DMS 273 treated with DMSO at 0.1 percent for 48 hours (cell line): ENCODE measurements around the gene SNX25.
A peak's percentile ranks its signal among the peaks of the same experiment; 100 is the strongest.
"Not testable (repeated sequence)": the region's sequence is repeated elsewhere in the genome, so short reads cannot be mapped to it uniquely, and the experiment has no call there.

Source experiments
- DNase-seq: peaks from one replicate; lab custom pipeline; 2025; lab: John Stamatoyannopoulos, UW

The SNX25 gene

DNA sequence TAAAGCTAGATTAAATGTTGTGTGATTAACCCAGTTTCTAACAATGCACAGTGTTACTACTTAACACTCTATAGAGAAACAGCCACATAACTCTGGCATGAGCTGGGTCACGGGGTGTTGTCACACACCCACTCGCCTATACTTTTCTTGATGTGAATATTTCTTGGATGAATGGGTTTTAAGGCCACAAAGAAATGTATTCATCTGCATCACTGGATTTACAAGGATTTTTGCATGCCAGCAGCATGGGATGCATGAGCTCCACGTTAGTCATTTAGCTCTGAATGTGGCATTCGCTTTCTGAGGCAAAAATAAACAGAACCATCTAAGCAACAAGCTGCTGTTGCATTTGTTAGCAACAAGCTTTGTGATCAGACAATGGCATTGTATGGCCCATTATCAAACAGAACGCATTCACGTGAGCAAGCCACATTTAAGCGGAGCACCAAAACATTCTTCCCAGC is 96.6 kb downstream of the SNX25 start:
- no peak for DNase-seq

DNA sequence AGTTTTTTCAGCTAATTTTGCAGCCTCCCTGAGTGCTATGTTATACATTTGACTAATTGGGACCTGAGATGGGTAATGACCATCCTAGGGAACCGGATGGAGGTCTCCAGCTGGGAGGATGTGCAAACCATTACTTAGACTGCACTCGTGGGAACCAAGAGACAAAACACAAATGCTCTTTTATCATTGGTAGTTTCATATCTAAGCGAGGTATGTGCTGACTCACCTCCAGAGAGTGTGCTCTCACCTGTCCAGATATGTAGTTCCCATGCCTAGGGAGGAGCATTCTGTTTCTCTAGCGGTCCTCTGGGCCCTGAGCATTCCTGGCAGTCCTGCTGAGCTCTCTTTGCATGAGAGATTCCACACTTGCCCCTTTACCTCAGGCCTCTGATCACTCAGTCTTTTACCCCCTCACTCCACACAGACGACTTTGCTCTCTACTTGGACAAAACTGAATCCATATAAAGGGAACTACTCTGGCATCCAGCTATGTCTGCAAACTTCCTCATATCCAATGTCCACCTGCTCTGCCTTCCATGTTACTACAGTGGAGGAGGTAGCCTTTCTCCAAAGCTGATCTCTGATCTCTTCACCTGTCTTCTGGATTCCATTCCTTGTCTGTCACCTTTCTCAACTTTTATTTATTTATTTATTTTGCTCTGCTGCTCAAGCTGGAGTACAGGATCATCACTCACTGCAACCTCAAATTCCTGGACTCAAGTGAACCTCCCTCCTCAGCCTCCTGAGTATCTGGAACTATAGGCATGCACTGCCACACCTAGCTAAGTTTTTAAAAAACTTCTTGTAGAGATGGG is 97.9 kb downstream of the SNX25 start:
- DNase-seq: no peak

DNA sequence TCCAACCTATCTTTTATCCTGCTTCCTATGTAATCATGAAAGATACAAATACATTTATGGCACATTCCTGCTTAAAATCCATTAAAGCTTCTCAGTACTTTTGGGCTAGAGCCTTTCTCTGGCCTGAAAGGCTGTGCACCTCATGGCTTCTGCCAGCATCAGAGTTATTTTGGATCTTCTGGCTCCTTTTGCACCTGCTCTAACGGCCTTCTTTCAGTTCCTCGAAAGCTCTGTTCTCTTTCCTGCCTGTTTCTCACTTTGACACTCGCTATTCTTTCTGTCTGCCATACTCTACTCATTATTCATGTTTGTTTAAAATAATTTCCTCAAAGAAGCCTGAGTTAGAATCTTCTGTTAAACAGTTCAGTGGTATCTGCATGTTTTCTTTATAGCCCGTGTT is 100.4 kb downstream of the SNX25 start:
- no peak for DNase-seq

DNA sequence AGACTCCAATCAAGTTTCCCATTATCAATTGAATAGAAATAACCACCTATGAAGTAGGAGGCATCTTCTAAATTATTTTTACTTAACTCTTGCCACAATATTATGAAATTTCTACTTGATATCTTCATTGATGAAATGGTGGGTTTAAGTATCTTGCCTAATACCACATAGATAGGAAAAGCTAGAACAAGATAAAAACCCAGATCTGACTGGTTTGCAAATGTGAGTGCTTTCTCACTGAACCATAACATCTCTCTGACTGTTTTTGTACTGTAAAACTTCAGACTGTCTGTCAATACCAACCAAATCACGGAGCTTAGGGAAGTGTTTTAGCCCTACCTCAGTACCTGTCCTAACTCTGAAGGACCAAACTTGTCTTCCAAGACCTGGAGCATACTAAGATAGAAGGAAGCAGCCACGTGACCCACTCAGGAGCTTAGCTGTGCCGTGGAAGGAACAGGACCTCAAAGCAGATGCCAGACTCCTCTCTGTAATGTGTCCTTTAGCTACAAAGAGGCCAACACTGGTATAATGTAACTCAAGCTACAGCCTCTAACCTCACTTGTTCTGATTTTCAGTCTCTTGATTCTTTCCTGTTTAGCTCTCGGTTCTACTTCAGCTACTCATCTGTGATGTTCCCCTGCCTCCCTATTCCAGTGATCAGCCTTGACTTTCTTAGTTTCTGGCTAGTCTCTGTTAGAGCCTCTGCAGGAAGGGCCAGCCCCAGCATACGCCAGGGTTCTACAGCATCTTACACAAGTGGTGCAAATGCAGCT is 101.9 kb downstream of the SNX25 start:
- DNase-seq: no peak

DNA sequence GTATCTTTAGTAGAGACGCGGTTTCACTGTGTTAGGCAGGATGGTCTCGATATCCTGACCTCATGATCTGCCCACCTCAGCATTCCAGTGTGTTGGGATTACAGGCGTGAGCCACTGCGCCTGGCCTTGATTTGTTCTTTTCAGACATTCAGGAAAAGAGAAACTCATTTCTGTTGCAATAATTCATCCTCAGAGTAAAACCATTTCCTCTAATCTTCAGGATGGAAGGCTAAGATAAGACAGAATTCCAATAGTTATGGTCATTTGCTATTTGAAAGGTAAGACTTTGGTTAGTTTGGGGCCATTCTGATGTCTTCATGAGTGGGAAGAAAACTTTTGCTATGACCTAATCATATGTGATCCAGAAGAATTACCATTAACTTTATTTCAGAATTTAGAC is 103.3 kb downstream of the SNX25 start:
- DNase-seq: no peak

DNA sequence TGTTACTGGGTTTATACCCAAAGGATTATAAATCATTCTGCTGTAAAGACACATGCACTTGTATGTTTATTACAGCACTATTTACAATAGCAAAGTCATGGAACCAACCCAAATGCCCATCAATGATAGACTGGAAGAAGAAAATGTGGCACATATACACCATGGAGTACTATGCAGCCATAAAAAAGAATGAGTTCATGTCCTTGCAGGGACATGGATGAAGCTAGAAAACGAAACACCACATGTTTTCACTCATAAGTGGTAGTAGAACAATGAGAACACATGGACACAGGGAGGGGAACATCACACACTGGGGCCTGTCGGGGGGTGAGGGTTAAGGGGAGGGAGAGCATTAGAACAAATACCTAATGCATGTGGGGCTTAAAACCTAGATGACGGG is 108.1 kb downstream of the SNX25 start:
- DNase-seq: not testable (repeated sequence)

DNA sequence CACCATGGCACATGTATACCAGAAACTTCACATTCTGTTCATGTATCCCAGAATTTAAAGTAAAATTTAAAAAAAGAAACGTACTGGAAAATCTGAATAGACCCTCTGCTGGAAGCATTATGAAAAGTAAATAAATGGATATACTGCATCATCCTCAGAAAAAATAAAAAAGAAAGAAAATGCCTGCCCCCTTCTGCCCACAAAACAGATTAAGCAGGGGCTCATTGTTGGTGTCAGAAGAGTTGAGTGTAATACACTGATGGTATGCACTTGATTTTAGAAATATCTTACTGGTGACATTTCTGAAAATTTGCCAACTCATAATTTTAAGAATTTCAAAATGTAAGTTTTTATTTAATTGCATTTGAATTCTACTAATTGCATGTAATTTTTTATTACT is 108.5 kb downstream of the SNX25 start:
- no peak for DNase-seq

DNA sequence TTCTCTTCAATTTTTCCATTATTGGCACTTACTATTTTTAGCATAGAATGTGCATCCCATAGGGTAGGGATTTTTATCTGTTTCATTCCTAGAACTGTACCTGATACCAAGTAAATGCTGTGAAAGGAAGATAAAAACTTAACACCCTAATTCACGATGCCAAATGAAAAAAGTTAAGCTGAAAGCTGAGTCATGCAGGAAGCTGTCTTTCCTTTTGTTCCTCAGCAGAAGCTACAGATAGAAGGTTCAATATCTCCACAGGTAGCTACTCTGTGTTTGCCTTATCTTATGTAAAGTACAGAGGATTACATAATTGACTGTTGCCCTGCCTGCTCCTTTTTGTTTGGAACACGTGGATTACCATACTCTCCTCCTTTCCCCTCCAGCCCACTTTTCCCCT is 109.3 kb downstream of the SNX25 start:
- DNase-seq: no peak

DNA sequence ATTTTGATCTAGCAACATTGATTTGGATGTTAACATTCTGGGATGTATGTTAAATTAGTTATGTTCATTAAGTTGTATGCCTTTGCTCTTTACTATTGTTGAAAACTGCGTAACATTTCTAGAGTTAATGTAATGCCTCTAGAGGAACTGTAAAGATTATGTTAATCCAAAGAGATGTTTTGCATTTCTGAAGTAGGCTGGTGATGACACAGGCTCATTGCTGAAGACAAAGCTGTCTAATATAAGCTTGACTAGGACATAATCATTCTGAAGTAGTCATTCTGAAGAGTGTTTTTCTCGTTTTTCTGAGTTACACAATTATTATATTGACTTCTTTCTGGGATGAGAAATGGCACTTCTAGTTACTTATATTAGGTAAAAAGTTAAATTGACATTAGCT is 113.4 kb downstream of the SNX25 start:
- no peak for DNase-seq

DNA sequence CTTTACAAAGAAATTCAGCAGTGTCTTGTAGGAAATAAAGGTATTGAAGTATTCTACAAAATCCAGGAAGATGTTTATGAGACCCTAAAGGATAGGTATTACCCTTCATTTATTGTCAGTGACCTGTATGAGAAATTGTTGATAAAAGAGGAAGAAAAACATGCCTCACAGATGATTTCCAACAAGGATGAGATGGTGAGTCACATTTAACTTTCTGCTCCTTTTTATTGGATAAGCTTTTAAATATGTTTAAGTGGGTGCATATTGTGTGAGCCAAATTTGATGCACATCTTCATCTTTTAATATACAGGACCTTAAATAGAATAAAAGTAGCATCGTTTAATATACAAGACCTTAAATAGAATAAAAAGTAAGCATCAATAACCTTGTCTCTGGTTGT is 114.2 kb downstream of the SNX25 start:
- no peak for DNase-seq

DNA sequence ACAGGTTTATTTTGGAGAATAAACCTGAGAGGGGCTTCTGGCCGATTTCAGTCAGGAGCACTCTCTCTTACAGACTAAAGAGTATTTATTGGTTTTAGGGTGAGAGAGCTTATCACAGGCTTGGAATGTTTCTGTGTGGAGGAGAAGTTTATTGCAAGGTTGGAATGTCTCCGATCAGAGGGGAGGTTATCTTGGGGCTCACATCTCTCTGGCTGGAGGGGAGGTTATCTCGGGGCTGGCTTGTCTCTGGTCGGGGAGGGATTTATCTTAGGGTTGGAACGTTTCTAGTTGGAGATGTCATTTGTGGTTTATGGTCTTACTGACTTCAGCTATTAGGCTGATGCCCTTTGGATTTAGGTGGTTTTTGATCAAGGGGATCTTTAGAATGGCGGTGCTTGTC is 115.0 kb downstream of the SNX25 start:
- DNase-seq: not testable (repeated sequence)

DNA sequence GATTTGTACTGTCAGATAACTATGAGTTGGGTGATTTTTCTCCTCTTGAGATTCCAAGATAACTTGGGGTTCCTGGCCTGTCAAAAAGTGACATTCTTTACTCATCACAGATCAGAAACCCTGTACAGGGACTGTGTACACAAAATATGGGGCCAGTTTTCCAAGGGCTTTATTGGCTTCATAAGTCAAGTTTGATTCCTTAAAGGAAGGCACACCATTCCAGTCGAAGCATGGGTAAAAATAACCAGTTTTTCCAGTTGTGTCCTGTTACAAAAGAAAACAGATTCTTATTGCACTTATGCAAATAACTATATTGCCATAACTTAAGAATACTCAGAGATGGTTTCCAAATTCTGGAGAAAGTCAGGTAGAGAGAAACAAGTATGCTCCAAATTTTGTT is 116.3 kb downstream of the SNX25 start:
- DNase-seq: not testable (repeated sequence)

DNA sequence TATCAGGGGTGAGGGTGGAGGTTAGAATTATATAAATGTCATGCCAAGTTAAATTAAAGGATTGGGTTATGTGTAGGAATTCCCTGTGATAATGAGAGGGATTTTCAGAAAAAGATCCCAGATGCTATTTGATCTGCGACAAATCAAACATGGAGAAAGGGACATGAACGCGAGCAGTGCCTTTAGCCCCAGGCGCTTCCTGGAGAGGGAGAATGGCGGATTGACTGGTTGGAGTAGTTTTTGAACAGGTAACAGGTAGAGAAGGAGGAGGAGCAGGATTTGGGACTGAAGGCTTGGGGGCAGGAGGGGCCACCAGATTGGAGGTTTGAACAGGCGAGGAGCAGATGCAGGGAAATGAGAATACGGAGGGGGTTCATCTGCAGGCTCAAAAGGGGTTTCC is 119.2 kb downstream of the SNX25 start:
- DNase-seq: no peak

DNA sequence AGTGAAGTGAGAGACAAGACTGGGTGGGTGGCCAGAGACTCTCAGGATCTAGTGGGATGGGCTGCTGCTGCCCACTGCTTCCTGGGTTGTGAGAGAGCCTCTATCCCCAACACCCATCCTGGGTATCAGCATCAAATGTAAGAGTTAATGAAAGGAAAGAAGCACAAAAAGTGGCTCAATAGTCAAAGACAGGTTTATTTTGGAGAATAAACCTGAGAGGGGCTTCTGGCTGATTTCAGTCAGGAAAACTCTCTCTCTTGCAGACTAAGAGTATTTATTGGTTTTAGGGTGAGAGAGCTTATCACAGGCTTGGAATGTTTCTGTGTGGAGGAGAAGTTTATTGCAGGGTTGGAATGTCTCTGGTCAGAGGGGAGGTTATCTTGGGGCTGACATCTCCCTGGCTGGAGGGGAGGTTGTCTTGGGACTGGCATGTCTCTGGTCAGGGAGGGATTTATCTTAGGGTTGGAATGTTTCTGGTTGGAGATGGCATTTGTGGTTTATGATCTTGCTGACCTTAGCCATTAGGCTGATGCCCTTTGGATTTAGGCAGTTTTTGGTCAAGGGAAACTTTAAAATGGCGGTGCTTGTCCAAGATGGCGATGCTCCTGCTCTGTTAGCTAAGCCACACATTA is 120.6 kb downstream of the SNX25 start:
- DNase-seq: not testable (repeated sequence)

DNA sequence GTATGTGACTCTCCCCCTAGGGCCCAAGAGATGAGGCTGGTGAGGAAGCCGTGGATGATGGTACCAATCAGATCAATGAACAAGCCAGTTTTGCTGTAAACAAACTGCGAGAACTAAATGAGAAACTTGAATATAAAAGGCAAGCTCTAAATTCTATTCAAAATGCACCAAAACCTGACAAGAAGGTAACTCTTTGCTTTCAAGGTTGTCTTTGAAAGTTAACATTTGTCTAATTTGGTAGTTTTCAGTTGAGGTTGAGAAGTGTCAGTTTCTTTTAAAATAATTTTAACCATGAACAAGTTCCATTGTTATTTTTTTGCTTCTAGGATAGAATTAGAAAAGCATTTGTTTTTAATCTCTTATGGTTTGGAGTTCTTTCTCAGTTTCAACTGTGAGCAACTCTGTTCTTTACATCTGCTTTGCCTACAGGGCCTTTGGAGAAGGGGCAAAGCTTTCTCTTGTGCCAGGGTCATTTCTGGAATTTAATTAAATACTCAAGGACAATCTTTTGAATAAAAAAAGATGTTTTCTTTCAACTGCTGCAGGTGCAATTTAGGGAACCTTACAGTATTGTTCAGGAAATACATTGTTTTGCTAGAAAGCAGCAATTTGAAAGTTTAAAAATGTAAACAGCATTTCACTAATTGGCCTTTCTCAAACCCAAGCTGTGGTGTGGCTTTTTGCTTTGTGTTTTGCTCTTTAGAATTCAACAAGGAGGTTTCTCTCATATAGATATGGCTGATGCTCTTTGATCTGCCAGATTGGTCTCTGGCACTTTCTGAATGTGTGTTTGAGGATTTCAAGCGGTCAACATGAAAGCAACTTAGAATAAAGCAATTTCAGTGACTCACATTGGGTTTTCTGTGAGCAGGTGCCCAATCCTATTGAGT is 123.4 kb downstream of the SNX25 start:
- DNase-seq: no peak

DNA sequence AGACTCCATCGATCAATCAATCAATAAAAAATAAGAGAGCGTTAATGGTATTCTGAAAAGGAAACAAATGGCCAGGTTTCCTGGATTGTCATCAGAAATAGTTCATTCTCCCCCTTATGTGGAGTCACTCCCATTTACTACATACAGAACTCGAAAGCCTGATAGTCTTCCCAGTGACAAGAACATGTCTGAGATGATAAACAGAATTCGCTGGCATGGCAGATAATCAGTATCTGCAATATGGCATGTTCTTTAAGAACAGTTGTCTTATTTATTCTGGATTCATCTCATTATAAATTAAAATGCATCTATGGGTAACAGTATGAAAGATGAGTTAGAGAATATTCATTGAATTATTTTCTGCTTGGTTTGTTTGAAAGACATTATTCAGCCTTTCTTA is 124.9 kb downstream of the SNX25 start:
- DNase-seq: no peak

DNA sequence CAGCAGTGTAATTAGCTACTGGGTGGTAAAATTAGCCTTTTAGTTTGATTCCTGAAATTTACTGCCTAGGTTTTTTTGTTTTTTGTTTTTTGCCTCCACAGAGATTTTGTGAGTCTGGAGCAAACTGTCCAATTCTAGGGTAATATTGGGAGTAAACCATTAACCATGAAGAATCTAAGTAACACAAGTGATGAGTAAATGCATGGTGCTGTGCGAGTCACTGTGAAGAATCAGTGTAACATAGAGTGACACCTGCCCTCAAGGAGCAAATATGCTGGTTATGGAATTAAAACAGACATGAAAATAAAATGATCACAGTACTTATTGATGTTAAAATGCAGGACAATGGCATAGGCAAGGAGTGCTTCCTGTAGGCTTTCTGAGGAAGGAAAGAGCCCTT is 126.2 kb downstream of the SNX25 start:
- DNase-seq: no peak

DNA sequence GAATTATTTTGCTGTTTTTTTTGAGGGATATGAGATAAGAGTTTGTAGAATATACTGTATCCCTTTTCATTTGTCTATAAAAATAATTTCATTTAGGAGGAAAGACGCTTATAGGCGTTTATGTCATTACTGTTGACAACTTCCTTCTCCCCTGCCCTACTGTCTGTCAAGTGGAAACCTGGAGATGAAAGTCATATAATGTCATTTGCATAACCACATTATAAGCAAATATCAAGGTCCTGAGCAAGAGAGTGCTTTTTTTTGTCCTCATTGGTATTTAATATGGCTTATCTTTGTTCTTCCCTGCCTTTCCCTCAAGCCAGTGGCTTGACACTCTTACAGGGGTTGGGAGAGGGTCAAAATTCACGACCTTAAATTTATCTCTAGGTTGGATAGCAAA is 130.5 kb downstream of the SNX25 start:
- no peak for DNase-seq

DNA sequence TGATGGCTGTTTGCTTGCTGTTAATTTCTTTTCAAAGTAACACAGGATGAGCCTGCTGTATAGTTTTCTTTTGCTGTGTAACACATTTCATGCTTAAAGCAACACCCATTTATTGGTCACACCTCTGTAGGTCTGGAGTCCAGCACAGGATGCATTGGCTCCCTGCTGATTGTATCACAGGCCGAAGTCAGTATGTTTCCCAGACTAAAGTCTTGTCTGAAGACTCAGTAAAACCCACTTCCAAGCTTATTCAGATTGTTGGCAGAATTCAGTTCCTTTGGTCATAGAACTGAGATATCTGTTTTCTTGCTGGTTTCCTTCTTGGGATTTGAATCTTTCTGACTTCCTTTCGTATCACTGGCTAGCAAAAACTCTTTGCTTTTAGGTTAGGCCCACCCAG is 132.0 kb downstream of the SNX25 start:
- no peak for DNase-seq

DNA sequence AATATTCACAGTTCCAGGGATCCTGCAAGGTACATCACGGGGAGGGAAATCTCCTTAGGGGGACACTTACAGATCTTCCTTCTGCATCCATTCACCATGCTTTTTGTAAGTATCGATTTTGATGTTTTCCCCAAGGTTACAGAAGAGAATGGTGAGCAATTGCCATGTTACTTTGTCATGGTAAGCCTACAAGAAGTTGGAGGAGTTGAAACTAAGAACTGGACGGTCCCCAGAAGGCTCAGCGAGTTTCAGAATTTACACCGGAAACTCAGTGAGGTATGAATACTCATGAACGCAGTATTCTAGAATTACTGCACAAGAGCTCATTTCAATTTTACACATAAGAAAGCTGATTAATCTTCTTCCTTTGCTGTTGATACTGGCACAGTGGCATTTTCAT is 132.4 kb downstream of the SNX25 start:
- DNase-seq: no peak

DNA sequence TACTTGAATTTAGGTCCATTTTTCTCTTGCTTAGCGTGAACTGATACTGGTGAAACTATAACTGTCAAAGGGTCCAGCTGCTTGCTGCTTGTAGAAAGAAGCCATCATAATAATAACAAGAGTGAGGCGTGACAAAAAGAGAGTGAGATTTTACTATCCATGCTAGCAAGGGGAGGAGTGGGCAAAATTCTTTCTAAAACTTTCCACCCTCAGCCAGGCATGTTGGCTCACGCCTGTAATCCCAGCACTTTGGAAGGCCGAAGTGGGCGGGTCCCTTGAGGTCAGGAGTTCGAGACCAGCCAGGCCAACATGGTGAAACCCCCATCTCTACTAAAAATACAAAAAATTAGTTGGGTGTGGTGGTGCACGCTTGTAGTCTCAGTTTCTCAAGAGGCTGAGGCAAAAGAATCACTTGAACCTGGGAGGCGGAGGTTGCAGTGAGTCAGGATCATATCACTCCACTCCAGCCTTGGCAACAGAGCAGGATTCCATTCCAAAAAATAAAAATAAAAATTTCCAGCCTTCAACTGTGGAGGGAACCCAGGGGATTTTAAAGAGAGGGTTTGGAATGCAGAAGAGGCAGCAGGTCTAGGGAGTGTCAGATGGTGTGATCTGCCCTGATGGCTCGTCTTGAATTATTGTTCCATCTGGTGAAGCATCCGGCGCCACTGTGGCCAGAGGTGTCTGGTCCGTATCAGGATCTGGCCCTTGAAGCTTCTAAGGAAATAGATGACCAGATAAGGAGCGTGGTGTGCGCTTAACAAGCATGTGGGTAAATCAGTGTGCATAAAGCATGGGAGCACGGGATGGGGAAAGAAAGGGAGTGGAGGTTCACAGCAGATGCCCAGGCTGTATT is 134.6 kb downstream of the SNX25 start:
- DNase-seq: peak; percentile 21
